ENCODE measurements around the gene LIPC. TPM values are rescaled to one million over a fixed set of nuclear protein-coding genes. Genes with fewer than 3 reads are reported as not detected.
A peak's percentile ranks its signal among the peaks of the same experiment; 100 is the strongest.

LIPC gene
- total and polyA plus RNA-seq, 2 of the 4 experiments (the other 2 are of a cell fraction), result 0.07 TPM; not detected in 1

GRCh38 chr15:58504674-58505234, 73.0 kb downstream of the LIPC start:
- no peak overlapping the region for H3K4me3 ChIP-seq (ENCODE audit: insufficient read depth, low read depth, low read length)
- no TSS peak for BruUV-seq (replicated peaks)
- 0 out of 2 replicates have a peak overlapping the region, but pooled peaks have one; percentile 89 for H3K14ac ChIP-seq (replicated peaks; ENCODE audit: low read depth, low read length)
- H3K9ac ChIP-seq (ENCODE audit: low read depth, low read length), result no peak overlapping the region
- intact Hi-C loops (cut with micrococcal nuclease), result no loop called here
- ATAC-seq (ENCODE audit: low read depth), result no peak
- no peaks in the 10 kb centered on the region for H4K20me1 ChIP-seq (ENCODE audit: insufficient read depth, low read length)
- ChIA-PET POLR2A (ENCODE audit: unreplicated experiment) (no interaction called here), CTCF (no interaction called here)
- peak overlapping the region; percentile 70 for H2AK5ac ChIP-seq (ENCODE audit: low read depth, low read length)
- H2AFZ ChIP-seq (replicated peaks; ENCODE audit: low read length, poor library complexity), result no peak overlapping the region
- H4K91ac ChIP-seq (ENCODE audit: insufficient read depth, low read depth, low read length), result peak overlapping the region; percentile 34; the same call in 1 of the 2 replicates
- TF ChIP-seq CHD1 (IDR thresholded peaks at IDR 0.05; ENCODE audit: low read depth, low read length) (no peak), BHLHE40 (IDR thresholded peaks at IDR 0.05; ENCODE audit: low read depth, low read length) (no peak), SMC3 (IDR thresholded peaks at IDR 0.05; ENCODE audit: low read depth, low read length) (no peak), RAD21 (IDR thresholded peaks at IDR 0.05; ENCODE audit: low read length) (no peak), FOS (IDR thresholded peaks at IDR 0.05; ENCODE audit: low read depth, low read length) (no peak), USF2 (IDR thresholded peaks at IDR 0.05; ENCODE audit: low read depth, low read length) (no peak), CEBPB (IDR thresholded peaks at IDR 0.05; ENCODE audit: low read depth, low read length) (no peak), NFE2L2 (IDR thresholded peaks at IDR 0.05; ENCODE audit: low read depth, low read length) (no peak), MAZ (IDR thresholded peaks at IDR 0.05; ENCODE audit: borderline replicate concordance, low read depth, low read length) (no peak), RFX5 (IDR thresholded peaks at IDR 0.05; ENCODE audit: low read depth, low read length) (no peak), RCOR1 (IDR thresholded peaks at IDR 0.05; ENCODE audit: insufficient replicate concordance, low read length) (no peak), MAFK (IDR thresholded peaks at IDR 0.05; ENCODE audit: low read depth, low read length) (no peak), POLR2A (IDR thresholded peaks at IDR 0.05; ENCODE audit: low read depth, low read length) (no peak)
- peak overlapping the region; percentile 82; the same call in 1 of the 3 replicates for H2BK15ac ChIP-seq (ENCODE audit: low read depth, low read length)
- H3K27ac ChIP-seq (ENCODE audit: insufficient read depth, low read length), result no peak overlapping the region
- H3K56ac ChIP-seq (ENCODE audit: extremely low read depth, insufficient read depth, low read length), result no peak overlapping the region
- no peak overlapping the region for H3K4me2 ChIP-seq (ENCODE audit: low read depth, low read length)
- no peak overlapping the region; a peak in 1 of 4 replicates for H4K8ac ChIP-seq (ENCODE audit: low read depth in 2 of 2, low read length in 2 of 2)
- no peak for DNase-seq
- peak overlapping the region; percentile 45 for H3K4ac ChIP-seq (ENCODE audit: low read depth, low read length)
- H3K18ac ChIP-seq (ENCODE audit: low read depth, low read length), result no peak overlapping the region
- no peak overlapping the region for H4K5ac ChIP-seq (ENCODE audit: low read depth, low read length)
- H3K79me1 ChIP-seq (ENCODE audit: low read depth in 1 of 2, low read length in 2 of 2), result peaks cover 0 to 4% of the 10 kb centered on the region in 2 experiments; a peak in 1 of 4 replicates
- H3K27me3 ChIP-seq (ENCODE audit: control insufficient read depth, insufficient read depth, low read length), result no peaks in the 10 kb centered on the region
- no peaks in the 10 kb centered on the region for H3K9me3 ChIP-seq (ENCODE audit: control insufficient read depth, insufficient read depth, low read length)
- WGBS, 2 experiments (ENCODE audit: extremely low coverage in 2 of 2, insufficient read length in 1 of 2), result no CpG with 5 or more reads among the region's 6 CpGs
- peak overlapping the region; percentile 8; the same call in 1 of the 2 replicates for H2BK120ac ChIP-seq (ENCODE audit: low read depth, low read length)
- peaks cover 5% of the 10 kb centered on the region for H3K4me1 ChIP-seq (ENCODE audit: control insufficient read depth, insufficient read depth, low read length)
- peaks cover 10% of the 10 kb centered on the region for H3K9me1 ChIP-seq (ENCODE audit: insufficient read depth, low read length)
- no peaks in the 10 kb centered on the region for H3K36me3 ChIP-seq (ENCODE audit: control insufficient read depth, insufficient read depth, low read length)
- H2AK9ac ChIP-seq (replicated peaks; ENCODE audit: low read depth, low read length, poor library complexity), result no peak overlapping the region
- H2BK5ac ChIP-seq (ENCODE audit: low read depth, low read length, poor library complexity, severe bottlenecking), result no peak overlapping the region
- dilution Hi-C loops (cut with HindIII; ENCODE audit: low sequenced_read_pairs, unreplicated experiment), result no loop called here
- no peak overlapping the region for H3K23ac ChIP-seq (ENCODE audit: low read depth, low read length)
- peak overlapping the region; percentile 69 for H2BK20ac ChIP-seq (ENCODE audit: low read depth, low read length)
- in situ Hi-C loops (cut with MboI; ENCODE audit: low sequenced_read_pairs), result no loop called here

Measured in IMR-90 (cell line).